ENCODE results near the gene AQP1. TPM values are rescaled to one million over a fixed set of nuclear protein-coding genes. Genes with fewer than 3 reads are reported as not detected.

The AQP1 gene
- total RNA-seq, 1 experiment from 2014 or later, result not detected

- no peak overlapping the region for H3K27ac Mint-ChIP-seq (ENCODE audit: low read depth, unreplicated experiment)
- no TSS peak for BruUV-seq (replicated peaks)
- no peak for TF ChIP-seq CTCF (IDR thresholded peaks at IDR 0.05; ENCODE audit: unreplicated experiment)
- intact Hi-C loops (cut with micrococcal nuclease), result no loop called here
- H3K4me3 Mint-ChIP-seq (ENCODE audit: unreplicated experiment), result no peak overlapping the region
- POLR2A ChIA-PET, result no interaction called here
- peaks cover 6% of the 10 kb centered on the region for H3K4me1 Mint-ChIP-seq (ENCODE audit: insufficient read depth, unreplicated experiment)
- no peaks in the 10 kb centered on the region for H3K27me3 Mint-ChIP-seq (ENCODE audit: insufficient read depth, unreplicated experiment)
- H3K9me3 Mint-ChIP-seq (ENCODE audit: unreplicated experiment), result no peaks in the 10 kb centered on the region
- peaks cover 7% of the 10 kb centered on the region for H3K36me3 Mint-ChIP-seq (ENCODE audit: insufficient read depth, unreplicated experiment)
- CTCF ChIA-PET, result no interaction called here
- no peak for DNase-seq (ENCODE audit: unreplicated experiment)
Measured at GRCh38 chr7:30890226-30890625, 21.4 kb upstream of the AQP1 start.

GRCh38 chr7:30893357-30893756 is 18.3 kb upstream of the AQP1 start:
- POLR2A ChIA-PET, result no interaction called here
- Mint-ChIP-seq H3K36me3 (ENCODE audit: insufficient read depth, unreplicated experiment) (peaks cover 6% of the 10 kb centered on the region), H3K27ac (ENCODE audit: low read depth, unreplicated experiment) (no peak overlapping the region), H3K4me1 (ENCODE audit: insufficient read depth, unreplicated experiment) (peaks cover 5% of the 10 kb centered on the region), H3K9me3 (ENCODE audit: unreplicated experiment) (no peaks in the 10 kb centered on the region), H3K27me3 (ENCODE audit: insufficient read depth, unreplicated experiment) (no peaks in the 10 kb centered on the region), H3K4me3 (ENCODE audit: unreplicated experiment) (no peak overlapping the region)
- CTCF ChIA-PET, result no interaction called here
- no TSS peak for BruUV-seq (replicated peaks)
- DNase-seq (ENCODE audit: unreplicated experiment), result no peak
- intact Hi-C loops (cut with micrococcal nuclease), result no loop called here
- no peak for TF ChIP-seq CTCF (IDR thresholded peaks at IDR 0.05; ENCODE audit: unreplicated experiment)

- no peak for TF ChIP-seq CTCF (IDR thresholded peaks at IDR 0.05; ENCODE audit: unreplicated experiment)
- BruUV-seq (replicated peaks), result no TSS peak
- Mint-ChIP-seq H3K27ac (ENCODE audit: low read depth, unreplicated experiment) (no peak overlapping the region), H3K36me3 (ENCODE audit: insufficient read depth, unreplicated experiment) (no peaks in the 10 kb centered on the region), H3K4me3 (ENCODE audit: unreplicated experiment) (no peak overlapping the region), H3K4me1 (ENCODE audit: insufficient read depth, unreplicated experiment) (no peaks in the 10 kb centered on the region), H3K9me3 (ENCODE audit: unreplicated experiment) (no peaks in the 10 kb centered on the region), H3K27me3 (ENCODE audit: insufficient read depth, unreplicated experiment) (no peaks in the 10 kb centered on the region)
- POLR2A ChIA-PET, result no interaction called here
- DNase-seq (ENCODE audit: unreplicated experiment), result no peak
- intact Hi-C loops (cut with micrococcal nuclease), result no loop called here
- CTCF ChIA-PET, result no interaction called here
Measured at GRCh38 chr7:30894009-30894408, 17.6 kb upstream of the AQP1 start.

GRCh38 chr7:30894866-30895605 is 16.6 kb upstream of the AQP1 start:
- POLR2A ChIA-PET, result no interaction called here
- no peaks in the 10 kb centered on the region for H3K36me3 Mint-ChIP-seq (ENCODE audit: insufficient read depth, unreplicated experiment)
- no peak overlapping the region for H3K4me3 Mint-ChIP-seq (ENCODE audit: unreplicated experiment)
- no TSS peak for BruUV-seq (replicated peaks)
- H3K27ac Mint-ChIP-seq (ENCODE audit: low read depth, unreplicated experiment), result no peak overlapping the region
- CTCF ChIA-PET, result no interaction called here
- H3K27me3 Mint-ChIP-seq (ENCODE audit: insufficient read depth, unreplicated experiment), result no peaks in the 10 kb centered on the region
- no peak for TF ChIP-seq CTCF (IDR thresholded peaks at IDR 0.05; ENCODE audit: unreplicated experiment)
- no peak for DNase-seq (ENCODE audit: unreplicated experiment)
- no peaks in the 10 kb centered on the region for H3K4me1 Mint-ChIP-seq (ENCODE audit: insufficient read depth, unreplicated experiment)
- intact Hi-C loops (cut with micrococcal nuclease), result no loop called here
- H3K9me3 Mint-ChIP-seq (ENCODE audit: unreplicated experiment), result no peaks in the 10 kb centered on the region
